ENCODE measurements around the gene ZBTB7A. TPM values are rescaled to one million over a fixed set of nuclear protein-coding genes. Genes with fewer than 3 reads are reported as not detected.

Gene ZBTB7A
- total RNA-seq, 4 donors from 2014 or later, result 60.5 to 187 (median 81.2) TPM

DNA sequence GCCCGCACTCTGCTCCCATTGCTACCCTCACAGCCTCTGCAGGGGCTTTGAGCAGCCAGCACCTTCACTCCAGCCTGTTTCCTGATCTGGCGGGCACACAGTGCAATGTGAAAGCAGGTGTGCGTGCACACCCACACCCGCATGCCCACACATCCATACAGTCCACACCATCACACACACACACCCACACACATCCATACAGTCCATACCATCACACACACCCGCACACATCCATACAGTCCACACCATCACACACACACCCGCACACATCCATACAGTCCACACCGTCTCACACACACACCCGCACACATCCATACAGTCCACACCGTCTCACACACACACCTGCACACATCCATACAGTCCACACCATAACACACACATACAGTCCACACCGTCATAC, 31.1 kb downstream of the ZBTB7A start:
- Histone ChIP-seq H3K4me3 (no peak overlapping the region), H3K27ac (no peak overlapping the region), H3K4me1 (no peaks in the 10 kb centered on the region), H3K36me3 (peaks cover 9 to 80% (median 16%) of the 10 kb centered on the region in 3 donors), H3K9me3 (no peaks in the 10 kb centered on the region), H3K27me3 (no peaks in the 10 kb centered on the region)
- WGBS, 2 donors, result 80 to 82% methylated on average over 9 to 10 of the region's 10 CpGs
- intact Hi-C loops (cut with DNase I), result no loop called here
- no peak for TF ChIP-seq POLR2A (IDR thresholded peaks at IDR 0.05)
- TF ChIP-seq, protein P1, sequence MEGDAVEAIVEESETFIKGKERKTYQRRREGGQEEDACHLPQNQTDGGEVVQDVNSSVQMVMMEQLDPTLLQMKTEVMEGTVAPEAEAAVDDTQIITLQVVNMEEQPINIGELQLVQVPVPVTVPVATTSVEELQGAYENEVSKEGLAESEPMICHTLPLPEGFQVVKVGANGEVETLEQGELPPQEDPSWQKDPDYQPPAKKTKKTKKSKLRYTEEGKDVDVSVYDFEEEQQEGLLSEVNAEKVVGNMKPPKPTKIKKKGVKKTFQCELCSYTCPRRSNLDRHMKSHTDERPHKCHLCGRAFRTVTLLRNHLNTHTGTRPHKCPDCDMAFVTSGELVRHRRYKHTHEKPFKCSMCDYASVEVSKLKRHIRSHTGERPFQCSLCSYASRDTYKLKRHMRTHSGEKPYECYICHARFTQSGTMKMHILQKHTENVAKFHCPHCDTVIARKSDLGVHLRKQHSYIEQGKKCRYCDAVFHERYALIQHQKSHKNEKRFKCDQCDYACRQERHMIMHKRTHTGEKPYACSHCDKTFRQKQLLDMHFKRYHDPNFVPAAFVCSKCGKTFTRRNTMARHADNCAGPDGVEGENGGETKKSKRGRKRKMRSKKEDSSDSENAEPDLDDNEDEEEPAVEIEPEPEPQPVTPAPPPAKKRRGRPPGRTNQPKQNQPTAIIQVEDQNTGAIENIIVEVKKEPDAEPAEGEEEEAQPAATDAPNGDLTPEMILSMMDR (IDR thresholded peaks at IDR 0.05), result no peak
- DNase-seq, result no peak

DNA sequence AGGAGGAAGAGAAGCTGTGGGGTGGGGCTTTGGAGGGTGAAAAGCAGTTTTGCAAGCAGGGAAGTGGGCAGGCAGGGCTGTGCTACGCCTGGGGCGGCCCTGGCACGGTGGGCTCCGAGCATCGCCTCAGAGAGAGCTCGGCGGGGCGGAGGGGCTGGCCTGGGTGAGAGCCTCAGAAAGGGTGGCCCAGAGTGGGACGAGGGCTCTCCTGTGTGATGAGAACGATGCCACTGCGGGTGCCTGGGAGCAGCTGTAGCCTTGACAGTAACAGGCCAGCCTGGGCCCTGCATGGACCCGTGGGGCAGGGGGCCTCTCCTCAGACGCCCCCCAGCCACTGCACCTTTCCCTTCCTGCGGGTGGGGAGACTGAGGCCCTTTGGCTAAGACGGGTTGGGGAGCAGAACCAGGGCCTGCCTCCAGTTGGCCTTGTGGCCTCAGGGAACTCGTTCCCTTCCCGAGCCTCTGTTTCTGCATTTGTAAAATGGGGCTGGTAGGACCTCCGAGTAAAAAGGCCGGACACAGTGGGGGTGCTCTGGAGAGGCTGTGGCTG, 31.6 kb downstream of the ZBTB7A start:
- H3K4me1 ChIP-seq, result no peaks in the 10 kb centered on the region
- peaks cover 9 to 85% (median 16%) of the 10 kb centered on the region in 3 donors for H3K36me3 ChIP-seq
- TF ChIP-seq POLR2A (IDR thresholded peaks at IDR 0.05), result no peak
- TF ChIP-seq, protein P1 (IDR thresholded peaks at IDR 0.05), result no peak
- no peak overlapping the region for H3K4me3 ChIP-seq
- intact Hi-C loops (cut with DNase I), result no loop called here
- H3K27me3 ChIP-seq, result no peaks in the 10 kb centered on the region
- H3K9me3 ChIP-seq, result no peaks in the 10 kb centered on the region
- WGBS, 2 donors, result 56 to 85% methylated on average over 9 to 11 of the region's 19 CpGs
- no peak overlapping the region for H3K27ac ChIP-seq
- no peak for DNase-seq

DNA sequence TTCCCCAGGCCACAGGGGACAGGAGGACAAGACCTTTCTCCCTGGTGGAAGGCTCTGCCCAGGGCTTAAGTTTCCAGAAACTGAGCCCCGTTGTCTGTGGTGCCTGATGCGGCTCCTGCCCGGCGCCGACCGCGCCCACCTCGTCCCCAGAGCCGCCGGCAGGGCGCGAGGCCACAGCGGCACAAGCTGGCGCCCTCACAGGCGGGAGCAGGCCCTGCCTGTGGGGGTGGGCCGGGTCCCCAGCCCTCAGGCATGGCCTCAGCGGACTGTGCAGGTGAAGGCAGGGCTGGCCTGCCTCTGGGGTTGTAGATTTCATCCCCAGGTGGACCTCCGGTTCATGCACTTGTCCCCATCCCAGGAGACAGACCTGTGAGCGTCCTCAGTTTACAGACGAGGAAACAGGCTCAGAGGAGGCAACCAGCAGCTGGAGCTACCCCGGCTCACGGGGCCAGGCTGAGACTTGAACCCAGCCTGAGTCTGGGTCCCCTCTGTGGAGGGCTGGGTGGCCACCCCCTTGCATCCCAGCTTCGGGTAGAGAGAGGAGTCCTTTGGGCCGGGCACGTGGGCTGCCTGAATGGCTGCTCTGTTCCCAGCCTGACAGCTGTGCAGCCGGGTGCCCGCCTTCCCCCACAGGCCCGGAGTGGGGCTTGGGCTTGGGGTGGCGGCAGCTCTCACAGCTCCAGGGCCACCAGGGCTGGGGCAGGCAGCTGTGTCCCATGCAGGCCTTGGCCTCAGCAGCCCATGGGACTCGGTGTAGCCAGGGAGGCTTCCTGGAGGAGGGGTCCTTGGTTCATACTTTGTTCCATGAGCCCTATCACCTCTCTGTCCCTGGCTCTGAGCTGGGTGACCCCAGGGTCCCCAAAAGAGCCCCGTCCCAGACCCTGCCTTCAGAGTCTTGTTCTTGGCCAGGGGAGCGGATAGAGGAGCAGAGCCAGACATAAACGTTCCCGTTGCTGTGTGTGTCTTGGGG, 32.4 kb downstream of the ZBTB7A start:
- no peak for DNase-seq
- H3K4me1 ChIP-seq, result no peaks in the 10 kb centered on the region
- peaks cover 10 to 93% (median 18%) of the 10 kb centered on the region in 3 donors for H3K36me3 ChIP-seq
- no peak overlapping the region for H3K4me3 ChIP-seq
- H3K9me3 ChIP-seq, result no peaks in the 10 kb centered on the region
- H3K27me3 ChIP-seq, result no peaks in the 10 kb centered on the region
- TF ChIP-seq, protein P1 (IDR thresholded peaks at IDR 0.05), result no peak
- TF ChIP-seq POLR2A (IDR thresholded peaks at IDR 0.05), result no peak
- WGBS, 2 donors, result 69% methylated on average over 6 of the region's 34 CpGs; no CpG with 5 or more reads in 1 of the 2 donors
- no peak overlapping the region for H3K27ac ChIP-seq
- intact Hi-C loops (cut with DNase I), result no loop called here

DNA sequence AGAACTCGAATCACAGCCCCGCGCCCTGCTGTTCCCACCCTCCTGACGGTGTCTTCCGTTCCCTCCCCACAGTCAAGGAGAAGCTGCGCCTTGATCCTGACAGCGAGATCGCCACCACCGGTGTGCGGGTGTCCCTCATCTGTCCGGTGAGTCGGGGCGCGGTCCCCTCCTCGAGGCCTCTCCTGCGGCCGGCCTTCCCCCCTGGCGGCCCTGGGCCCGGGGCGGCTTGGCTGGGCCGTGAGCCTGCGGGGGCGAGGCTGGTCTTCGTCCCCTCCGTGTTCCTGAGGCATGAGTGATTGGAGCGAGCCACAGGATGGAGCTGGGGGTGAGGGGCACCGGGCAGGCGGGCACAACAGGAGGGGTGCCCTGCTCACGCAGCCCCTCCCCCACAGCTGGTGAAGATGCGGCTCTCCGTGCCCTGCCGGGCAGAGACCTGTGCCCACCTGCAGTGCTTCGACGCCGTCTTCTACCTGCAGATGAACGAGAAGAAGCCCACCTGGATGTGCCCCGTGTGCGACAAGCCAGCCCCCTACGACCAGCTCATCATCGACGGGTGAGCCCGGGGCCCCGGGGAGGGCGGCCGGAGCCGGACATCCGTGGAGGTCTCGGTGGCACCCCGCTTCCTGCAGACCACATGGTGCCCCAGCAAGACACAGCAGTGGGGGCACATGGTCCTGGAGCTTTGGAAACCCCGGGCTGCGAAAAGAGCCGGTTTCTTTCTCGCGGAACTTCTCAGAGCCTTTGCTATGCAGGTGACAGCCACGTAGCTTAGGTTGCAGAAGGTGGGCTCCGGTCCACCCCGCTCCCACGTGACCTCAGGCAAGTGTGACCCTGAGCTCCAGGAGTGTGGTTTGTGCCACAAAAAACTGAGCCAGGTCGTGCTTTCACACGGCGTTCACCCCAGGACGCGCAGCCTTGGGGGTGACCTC, 33.4 kb downstream of the ZBTB7A start:
- Histone ChIP-seq H3K27me3 (no peaks in the 10 kb centered on the region), H3K4me1 (no peaks in the 10 kb centered on the region), H3K9me3 (no peaks in the 10 kb centered on the region), H3K27ac (no peak overlapping the region), H3K4me3 (no peak overlapping the region), H3K36me3 (peaks cover 19 to 96% (median 28%) of the 10 kb centered on the region in 3 donors)
- DNase-seq, result no peak
- intact Hi-C loops (cut with DNase I), result no loop called here
- TF ChIP-seq, protein P1 (IDR thresholded peaks at IDR 0.05), result no peak
- TF ChIP-seq POLR2A (IDR thresholded peaks at IDR 0.05), result no peak
- 84 to 96% methylated on average over 14 to 16 of the region's 63 CpGs for WGBS, 2 donors

All from esophagus squamous epithelium (tissue), 5 donors.